ENCODE data around the gene EIF4E3. TPM values are rescaled to one million over a fixed set of nuclear protein-coding genes. Genes with fewer than 3 reads are reported as not detected.

The EIF4E3 gene
- total RNA-seq, 1 donor from 2014 or later: 21.8 TPM

GRCh38 chr3:71680603-71681002 is 44.6 kb downstream of the EIF4E3 start:
- no peak overlapping the region for H3K4me3 Mint-ChIP-seq
- no peak overlapping the region for H3K27ac Mint-ChIP-seq
- DNase-seq (ENCODE audit: low spot score): no peak
- H3K27me3 Mint-ChIP-seq (ENCODE audit: insufficient read depth): no peaks in the 10 kb centered on the region
- intact Hi-C loops (cut with micrococcal nuclease): loop anchor here (1.0 to 10.0 kb wide), 3 partner anchors 318 to 1130 kb away; no protein-coding TSS in a partner anchor
- no peaks in the 10 kb centered on the region for H3K9me3 Mint-ChIP-seq
- peaks cover 31% of the 10 kb centered on the region for H3K36me3 Mint-ChIP-seq (ENCODE audit: low read depth)
- H3K4me1 Mint-ChIP-seq (ENCODE audit: low read depth): peaks cover 12% of the 10 kb centered on the region

- Mint-ChIP-seq H3K4me3 (no peak overlapping the region), H3K27me3 (ENCODE audit: insufficient read depth) (no peaks in the 10 kb centered on the region), H3K27ac (no peak overlapping the region), H3K4me1 (ENCODE audit: low read depth) (peaks cover 10% of the 10 kb centered on the region), H3K36me3 (ENCODE audit: low read depth) (peaks cover 24% of the 10 kb centered on the region), H3K9me3 (no peaks in the 10 kb centered on the region)
- DNase-seq (ENCODE audit: low spot score): no peak
- intact Hi-C loops (cut with micrococcal nuclease): no loop called here
These were observed 48.3 kb downstream of the EIF4E3 start for GRCh38 chr3:71676931-71677330.

GRCh38 chr3:71673486-71673885 is 51.7 kb downstream of the EIF4E3 start:
- no peak for DNase-seq (ENCODE audit: low spot score)
- no peaks in the 10 kb centered on the region for H3K4me1 Mint-ChIP-seq (ENCODE audit: low read depth)
- H3K9me3 Mint-ChIP-seq: no peaks in the 10 kb centered on the region
- H3K4me3 Mint-ChIP-seq: no peak overlapping the region
- H3K27me3 Mint-ChIP-seq (ENCODE audit: insufficient read depth): no peaks in the 10 kb centered on the region
- peaks cover 10% of the 10 kb centered on the region for H3K36me3 Mint-ChIP-seq (ENCODE audit: low read depth)
- intact Hi-C loops (cut with micrococcal nuclease): no loop called here
- H3K27ac Mint-ChIP-seq: no peak overlapping the region

- DNase-seq (ENCODE audit: low spot score): no peak
- peaks cover 7% of the 10 kb centered on the region for H3K36me3 Mint-ChIP-seq (ENCODE audit: low read depth)
- H3K4me1 Mint-ChIP-seq (ENCODE audit: low read depth): no peaks in the 10 kb centered on the region
- H3K27ac Mint-ChIP-seq: no peak overlapping the region
- H3K9me3 Mint-ChIP-seq: no peaks in the 10 kb centered on the region
- no peaks in the 10 kb centered on the region for H3K27me3 Mint-ChIP-seq (ENCODE audit: insufficient read depth)
- no peak overlapping the region for H3K4me3 Mint-ChIP-seq
- intact Hi-C loops (cut with micrococcal nuclease): no loop called here
These were observed 52.4 kb downstream of the EIF4E3 start for GRCh38 chr3:71672807-71673206.

GRCh38 chr3:71672340-71672739 is 52.9 kb downstream of the EIF4E3 start:
- no peak overlapping the region for H3K4me3 Mint-ChIP-seq
- peaks cover 4% of the 10 kb centered on the region for H3K36me3 Mint-ChIP-seq (ENCODE audit: low read depth)
- H3K27me3 Mint-ChIP-seq (ENCODE audit: insufficient read depth): no peaks in the 10 kb centered on the region
- H3K27ac Mint-ChIP-seq: peak overlapping the region; percentile 42
- intact Hi-C loops (cut with micrococcal nuclease): no loop called here
- peaks cover 4% of the 10 kb centered on the region for H3K9me3 Mint-ChIP-seq
- DNase-seq (ENCODE audit: low spot score): no peak
- no peaks in the 10 kb centered on the region for H3K4me1 Mint-ChIP-seq (ENCODE audit: low read depth)

- no peaks in the 10 kb centered on the region for H3K27me3 Mint-ChIP-seq (ENCODE audit: insufficient read depth)
- peaks cover 5% of the 10 kb centered on the region for H3K9me3 Mint-ChIP-seq
- H3K27ac Mint-ChIP-seq: no peak overlapping the region
- intact Hi-C loops (cut with micrococcal nuclease): no loop called here
- H3K36me3 Mint-ChIP-seq (ENCODE audit: low read depth): peaks cover 4% of the 10 kb centered on the region
- no peak overlapping the region for H3K4me3 Mint-ChIP-seq
- H3K4me1 Mint-ChIP-seq (ENCODE audit: low read depth): no peaks in the 10 kb centered on the region
- no peak for DNase-seq (ENCODE audit: low spot score)
These were observed 53.9 kb downstream of the EIF4E3 start for GRCh38 chr3:71671216-71671845.

- Mint-ChIP-seq H3K36me3 (ENCODE audit: low read depth) (peaks cover 9% of the 10 kb centered on the region), H3K9me3 (peaks cover 14% of the 10 kb centered on the region), H3K4me3 (no peak overlapping the region), H3K27me3 (ENCODE audit: insufficient read depth) (peaks cover 2% of the 10 kb centered on the region), H3K27ac (no peak overlapping the region), H3K4me1 (ENCODE audit: low read depth) (peaks cover 8% of the 10 kb centered on the region)
- intact Hi-C loops (cut with micrococcal nuclease): no loop called here
- DNase-seq (ENCODE audit: low spot score): no peak
These were observed 62.6 kb downstream of the EIF4E3 start for GRCh38 chr3:71662568-71662967.

GRCh38 chr3:71662056-71662455 is 63.1 kb downstream of the EIF4E3 start:
- H3K27me3 Mint-ChIP-seq (ENCODE audit: insufficient read depth): peaks cover 2% of the 10 kb centered on the region
- peaks cover 9% of the 10 kb centered on the region for H3K36me3 Mint-ChIP-seq (ENCODE audit: low read depth)
- peaks cover 11% of the 10 kb centered on the region for H3K9me3 Mint-ChIP-seq
- intact Hi-C loops (cut with micrococcal nuclease): no loop called here
- H3K4me1 Mint-ChIP-seq (ENCODE audit: low read depth): peaks cover 8% of the 10 kb centered on the region
- no peak for DNase-seq (ENCODE audit: low spot score)
- H3K4me3 Mint-ChIP-seq: no peak overlapping the region
- H3K27ac Mint-ChIP-seq: no peak overlapping the region

- Mint-ChIP-seq H3K36me3 (ENCODE audit: low read depth) (peaks cover 2% of the 10 kb centered on the region), H3K9me3 (no peaks in the 10 kb centered on the region)
- intact Hi-C loops (cut with micrococcal nuclease): no loop called here
These were observed 65.2 kb downstream of the EIF4E3 start for GRCh38 chr3:71659864-71660591.

GRCh38 chr3:71657831-71658530 is 67.2 kb downstream of the EIF4E3 start:
- intact Hi-C loops (cut with micrococcal nuclease): no loop called here
- DNase-seq (ENCODE audit: low spot score): no peak
- Mint-ChIP-seq H3K36me3 (ENCODE audit: low read depth) (peaks cover 2% of the 10 kb centered on the region), H3K9me3 (no peaks in the 10 kb centered on the region), H3K27ac (no peak overlapping the region), H3K27me3 (ENCODE audit: insufficient read depth) (no peaks in the 10 kb centered on the region), H3K4me3 (no peak overlapping the region), H3K4me1 (ENCODE audit: low read depth) (peaks cover 8% of the 10 kb centered on the region)

More at GRCh38 chr3:71659864-71660591, 65.2 kb downstream of the EIF4E3 start:
- no peak for DNase-seq (ENCODE audit: low spot score)
- Mint-ChIP-seq H3K27ac (no peak overlapping the region), H3K4me1 (ENCODE audit: low read depth) (peaks cover 8% of the 10 kb centered on the region), H3K4me3 (no peak overlapping the region), H3K27me3 (ENCODE audit: insufficient read depth) (no peaks in the 10 kb centered on the region)

- DNase-seq (ENCODE audit: low spot score): no peak
- intact Hi-C loops (cut with micrococcal nuclease): no loop called here
- Mint-ChIP-seq H3K9me3 (no peaks in the 10 kb centered on the region), H3K27me3 (ENCODE audit: insufficient read depth) (no peaks in the 10 kb centered on the region), H3K4me3 (no peak overlapping the region), H3K27ac (no peak overlapping the region), H3K4me1 (ENCODE audit: low read depth) (no peaks in the 10 kb centered on the region), H3K36me3 (ENCODE audit: low read depth) (peaks cover 2% of the 10 kb centered on the region)
These were observed 70.1 kb downstream of the EIF4E3 start for GRCh38 chr3:71655061-71655460.

- intact Hi-C loops (cut with micrococcal nuclease): no loop called here
- Mint-ChIP-seq H3K9me3 (no peaks in the 10 kb centered on the region), H3K4me1 (ENCODE audit: low read depth) (no peaks in the 10 kb centered on the region), H3K27me3 (ENCODE audit: insufficient read depth) (no peaks in the 10 kb centered on the region), H3K4me3 (no peak overlapping the region), H3K36me3 (ENCODE audit: low read depth) (no peaks in the 10 kb centered on the region), H3K27ac (no peak overlapping the region)
- no peak for DNase-seq (ENCODE audit: low spot score)
These were observed 71.8 kb downstream of the EIF4E3 start for GRCh38 chr3:71653414-71653807.

- Mint-ChIP-seq H3K36me3 (ENCODE audit: low read depth) (no peaks in the 10 kb centered on the region), H3K27ac (peak overlapping the region; percentile 55), H3K4me3 (no peak overlapping the region), H3K4me1 (ENCODE audit: low read depth) (no peaks in the 10 kb centered on the region), H3K27me3 (ENCODE audit: insufficient read depth) (no peaks in the 10 kb centered on the region), H3K9me3 (no peaks in the 10 kb centered on the region)
- intact Hi-C loops (cut with micrococcal nuclease): loop anchor here (1.0 kb wide), 2 partner anchors 1103 to 1122 kb away; no protein-coding TSS in a partner anchor
- DNase-seq (ENCODE audit: low spot score): no peak
These were observed 72.3 kb downstream of the EIF4E3 start for GRCh38 chr3:71652781-71653413.
